Measurements from ENCODE around the gene MT1E. TPM values are rescaled to one million over a fixed set of nuclear protein-coding genes. Genes with fewer than 3 reads are reported as not detected.

MT1E gene
- total and polyA plus RNA-seq, 2 donors (not counting 1 experiment from before 2014, with no cell fraction given) = 3.1 TPM; not detected in 1

GRCh38 chr16:56631197-56631596 lies 5.6 kb downstream of the MT1E start:
- Histone ChIP-seq H3K9me3 (ENCODE audit: control extremely low read depth in 1 of 3, control insufficient read depth in 2 of 3, insufficient read depth in 1 of 3, low read length in 2 of 3) (peaks cover 0 to 4% (median 0%) of the 10 kb centered on the region in 3 donors), H3K4me1 (ENCODE audit: control insufficient read depth in 2 of 2, insufficient read depth in 2 of 2, low read length in 2 of 2) (peaks cover 36 to 37% of the 10 kb centered on the region in 2 donors), H3K9ac (ENCODE audit: low read length) (no peak overlapping the region), H4K20me1 (ENCODE audit: control insufficient read depth, insufficient read depth, low read length, poor library complexity, severe bottlenecking) (no peaks in the 10 kb centered on the region), H3K4me2 (replicated peaks; ENCODE audit: low read depth, low read length, poor library complexity, severe bottlenecking) (no peak overlapping the region), H2AFZ (ENCODE audit: insufficient read depth, low read depth, low read length, poor library complexity, severe bottlenecking) (no peak overlapping the region), H3K36me3 (replicated peaks in 1 of 2; ENCODE audit: control extremely low read depth in 1 of 2, control insufficient read depth in 1 of 2, extremely low read depth in 1 of 2, insufficient read depth in 2 of 2, low read length in 1 of 2) (no peaks in the 10 kb centered on the region), H3K4me3 (ENCODE audit: control extremely low read depth in 1 of 5, extremely low read depth in 1 of 5, insufficient read depth in 1 of 5, low read depth in 2 of 5, low read length in 4 of 5) (no peak overlapping the region), H3K27ac (ENCODE audit: low read length in 2 of 2) (no peak overlapping the region), H3K27me3 (replicated peaks in 1 of 4; ENCODE audit: control extremely low read depth in 1 of 4, control insufficient read depth in 3 of 4, insufficient read depth in 4 of 4, low read length in 3 of 4) (peaks cover 0 to 66% (median 32%) of the 10 kb centered on the region in 4 experiments), H3K79me2 (ENCODE audit: control insufficient read depth, insufficient read depth, low read length) (no peaks in the 10 kb centered on the region)
- Mint-ChIP-seq H3K4me3 (peak overlapping the region; percentile 80), H3K27me3 (peaks cover 54% of the 10 kb centered on the region), H3K9me3 (ENCODE audit: insufficient read depth) (no peaks in the 10 kb centered on the region), H3K4me1 (peaks cover 31% of the 10 kb centered on the region), H3K27ac (no peak overlapping the region)
- ChIA-PET CTCF (interaction anchor here (0.7 to 2.2 kb wide), 4 partner anchors 24 to 117 kb away, joined by 3 to 15 read pairs (median 4); no protein-coding TSS in a partner anchor), POLR2A (no interaction called here)
- intact Hi-C loops (cut with micrococcal nuclease) = loop anchor here (2.0 to 10.0 kb wide), 2 partner anchors 22 to 54 kb away; partner anchors contain the start of genes MT1X and MT2A
- no peak for ATAC-seq (ENCODE audit: low read depth)
- no peak for DNase-seq
- TF ChIP-seq EZH2 (IDR thresholded peaks at IDR 0.05; ENCODE audit: borderline replicate concordance, insufficient read depth, low read depth, low read length, poor library complexity, severe bottlenecking) (no peak), CTCF (IDR thresholded peaks at IDR 0.05) (no peak)
- WGBS (ENCODE audit: insufficient coverage) = 90% methylated on average over 10 of the region's 10 CpGs

- H3K79me2 ChIP-seq (ENCODE audit: control insufficient read depth, insufficient read depth, low read length) = no peaks in the 10 kb centered on the region
- TF ChIP-seq CTCF (IDR thresholded peaks at IDR 0.05) (no peak), EZH2 (IDR thresholded peaks at IDR 0.05; ENCODE audit: borderline replicate concordance, insufficient read depth, low read depth, low read length, poor library complexity, severe bottlenecking) (no peak)
- WGBS (ENCODE audit: insufficient coverage) = 31% methylated on average over 10 of the region's 14 CpGs
- H3K36me3 ChIP-seq (replicated peaks in 1 of 2; ENCODE audit: control extremely low read depth in 1 of 2, control insufficient read depth in 1 of 2, extremely low read depth in 1 of 2, insufficient read depth in 2 of 2, low read length in 1 of 2) = no peaks in the 10 kb centered on the region
- no peaks in the 10 kb centered on the region for H4K20me1 ChIP-seq (ENCODE audit: control insufficient read depth, insufficient read depth, low read length, poor library complexity, severe bottlenecking)
- Mint-ChIP-seq H3K4me1 (peaks cover 31% of the 10 kb centered on the region), H3K27me3 (peaks cover 57% of the 10 kb centered on the region), H3K27ac (no peak overlapping the region), H3K9me3 (ENCODE audit: insufficient read depth) (no peaks in the 10 kb centered on the region), H3K4me3 (peak overlapping the region; percentile 80)
- ATAC-seq (ENCODE audit: low read depth) = no peak
- H2AFZ ChIP-seq (ENCODE audit: insufficient read depth, low read depth, low read length, poor library complexity, severe bottlenecking) = peak overlapping the region; percentile 51
- H3K9ac ChIP-seq (ENCODE audit: low read length) = peak overlapping the region; percentile 48
- H3K4me3 ChIP-seq (ENCODE audit: control extremely low read depth in 1 of 5, extremely low read depth in 1 of 5, insufficient read depth in 1 of 5, low read depth in 2 of 5, low read length in 4 of 5) = peak overlapping the region in 4 of 5 experiments; percentile 13 to 52 (median 22)
- intact Hi-C loops (cut with micrococcal nuclease) = loop anchor here (2.0 to 10.0 kb wide), 2 partner anchors 23 to 53 kb away; partner anchors contain the start of genes MT1X and MT2A
- H3K9me3 ChIP-seq (ENCODE audit: control extremely low read depth in 1 of 3, control insufficient read depth in 2 of 3, insufficient read depth in 1 of 3, low read length in 2 of 3) = peaks cover 0 to 4% (median 0%) of the 10 kb centered on the region in 3 donors
- peaks cover 0 to 66% (median 31%) of the 10 kb centered on the region in 4 experiments for H3K27me3 ChIP-seq (replicated peaks in 1 of 4; ENCODE audit: control extremely low read depth in 1 of 4, control insufficient read depth in 3 of 4, insufficient read depth in 4 of 4, low read length in 3 of 4)
- peak overlapping the region; percentile 67 for H3K4me2 ChIP-seq (replicated peaks; ENCODE audit: low read depth, low read length, poor library complexity, severe bottlenecking)
- ChIA-PET POLR2A (no interaction called here), CTCF (no interaction called here)
- peaks cover 36 to 37% of the 10 kb centered on the region in 2 donors for H3K4me1 ChIP-seq (ENCODE audit: control insufficient read depth in 2 of 2, insufficient read depth in 2 of 2, low read length in 2 of 2)
- no peak for DNase-seq
- no peak overlapping the region for H3K27ac ChIP-seq (ENCODE audit: low read length in 2 of 2)
Measured at GRCh38 chr16:56631832-56632155, 6.2 kb downstream of the MT1E start.
